Activated T-cell treated with anti-CD3 and anti-CD28 coated beads, Interleukin-2, amount 50 U/mL, for 48 hours (primary cell): Measurements from ENCODE around the gene NUTM2E.
"Not testable (repeated sequence)": the region's sequence is repeated elsewhere in the genome, so short reads cannot be mapped to it uniquely, and the experiment has no call there.

Source experiments
- DNase-seq, 2 experiments: peaks; one replicate each; pipeline ENCODE4 v3.0.0-alpha.2; 2020

Gene NUTM2E

GRCh38 chr10:79866903-79867551, 40.5 kb downstream of the NUTM2E start:
- DNase-seq: not testable (repeated sequence)

- DNase-seq: not testable (repeated sequence)
These were observed 41.5 kb downstream of the NUTM2E start for GRCh38 chr10:79868023-79868422.

GRCh38 chr10:79869439-79870097, 43.0 kb downstream of the NUTM2E start:
- DNase-seq: not testable (repeated sequence)

GRCh38 chr10:79871729-79872128, 45.2 kb downstream of the NUTM2E start:
- not testable (repeated sequence) for DNase-seq
